ENCODE results near the gene GNS.

GNS gene

GRCh38 chr12:64756376-64756775 is 2.8 kb downstream of the GNS start:
- Mint-ChIP-seq H3K27me3 (no peaks in the 10 kb centered on the region), H3K36me3 (peaks cover 4% of the 10 kb centered on the region), H3K9me3 (no peaks in the 10 kb centered on the region), H3K4me1 (peaks cover 30% of the 10 kb centered on the region), H3K4me3 (no peak overlapping the region), H3K27ac (no peak overlapping the region)
- ATAC-seq (ENCODE audit: low read depth) (no peak), DNase-seq (ENCODE audit: low spot score in 2 of 2) (no peak)

- DNase-seq (ENCODE audit: low spot score in 2 of 2): no peak
- ATAC-seq (ENCODE audit: low read depth): no peak
- Mint-ChIP-seq H3K9me3 (no peaks in the 10 kb centered on the region), H3K4me1 (peaks cover 18% of the 10 kb centered on the region), H3K27ac (peak overlapping the region; percentile 52), H3K27me3 (no peaks in the 10 kb centered on the region), H3K36me3 (peaks cover 10% of the 10 kb centered on the region), H3K4me3 (no peak overlapping the region)
Observed at GRCh38 chr12:64753427-64753826, 5.8 kb downstream of the GNS start.

GRCh38 chr12:64752833-64753238 is 6.4 kb downstream of the GNS start:
- no peak for ATAC-seq (ENCODE audit: low read depth)
- Mint-ChIP-seq H3K36me3 (peaks cover 10% of the 10 kb centered on the region), H3K4me3 (no peak overlapping the region), H3K9me3 (no peaks in the 10 kb centered on the region), H3K4me1 (peaks cover 15% of the 10 kb centered on the region), H3K27me3 (no peaks in the 10 kb centered on the region), H3K27ac (no peak overlapping the region)
- DNase-seq (ENCODE audit: low spot score in 2 of 2): no peak

GRCh38 chr12:64752032-64752431 is 7.2 kb downstream of the GNS start:
- DNase-seq (ENCODE audit: low spot score in 2 of 2) (no peak), ATAC-seq (ENCODE audit: low read depth) (no peak)
- H3K36me3 Mint-ChIP-seq: peaks cover 14% of the 10 kb centered on the region
- H3K27me3 Mint-ChIP-seq: no peaks in the 10 kb centered on the region
- H3K27ac Mint-ChIP-seq: no peak overlapping the region
- peaks cover 9% of the 10 kb centered on the region for H3K4me1 Mint-ChIP-seq
- no peak overlapping the region for H3K4me3 Mint-ChIP-seq
- H3K9me3 Mint-ChIP-seq: no peaks in the 10 kb centered on the region

GRCh38 chr12:64749461-64750200 is 9.6 kb downstream of the GNS start:
- H3K4me1 Mint-ChIP-seq: peaks cover 5% of the 10 kb centered on the region
- ATAC-seq (ENCODE audit: low read depth): no peak
- no peaks in the 10 kb centered on the region for H3K9me3 Mint-ChIP-seq
- DNase-seq (ENCODE audit: low spot score in 2 of 2): no peak
- H3K27me3 Mint-ChIP-seq: no peaks in the 10 kb centered on the region
- no peak overlapping the region for H3K4me3 Mint-ChIP-seq
- peaks cover 19% of the 10 kb centered on the region for H3K36me3 Mint-ChIP-seq
- H3K27ac Mint-ChIP-seq: no peak overlapping the region

- ATAC-seq (ENCODE audit: low read depth) (no peak), DNase-seq (ENCODE audit: low spot score in 2 of 2) (no peak)
- H3K27ac Mint-ChIP-seq: no peak overlapping the region
- no peaks in the 10 kb centered on the region for H3K27me3 Mint-ChIP-seq
- no peaks in the 10 kb centered on the region for H3K9me3 Mint-ChIP-seq
- H3K4me3 Mint-ChIP-seq: no peak overlapping the region
- H3K4me1 Mint-ChIP-seq: no peaks in the 10 kb centered on the region
- peaks cover 20% of the 10 kb centered on the region for H3K36me3 Mint-ChIP-seq
Observed at GRCh38 chr12:64747695-64748094, 11.5 kb downstream of the GNS start.

- Mint-ChIP-seq H3K36me3 (peaks cover 21% of the 10 kb centered on the region), H3K27me3 (no peaks in the 10 kb centered on the region), H3K4me1 (no peaks in the 10 kb centered on the region), H3K9me3 (no peaks in the 10 kb centered on the region), H3K27ac (no peak overlapping the region), H3K4me3 (no peak overlapping the region)
- no peak for DNase-seq (ENCODE audit: low spot score in 2 of 2)
- no peak for ATAC-seq (ENCODE audit: low read depth)
Observed at GRCh38 chr12:64746663-64747062, 12.5 kb downstream of the GNS start.

- Mint-ChIP-seq H3K27me3 (no peaks in the 10 kb centered on the region), H3K4me1 (no peaks in the 10 kb centered on the region), H3K9me3 (no peaks in the 10 kb centered on the region), H3K27ac (no peak overlapping the region), H3K4me3 (no peak overlapping the region), H3K36me3 (peaks cover 25% of the 10 kb centered on the region)
- ATAC-seq (ENCODE audit: low read depth): no peak
- no peak for DNase-seq (ENCODE audit: low spot score in 2 of 2)
Observed at GRCh38 chr12:64745980-64746379, 13.2 kb downstream of the GNS start.

GRCh38 chr12:64745259-64745807 is 13.9 kb downstream of the GNS start:
- Mint-ChIP-seq H3K4me3 (no peak overlapping the region), H3K36me3 (peaks cover 28% of the 10 kb centered on the region)

GRCh38 chr12:64744422-64745258 is 14.6 kb downstream of the GNS start:
- Mint-ChIP-seq H3K27me3 (no peaks in the 10 kb centered on the region), H3K4me3 (no peak overlapping the region), H3K9me3 (no peaks in the 10 kb centered on the region), H3K36me3 (peaks cover 31% of the 10 kb centered on the region), H3K27ac (no peak overlapping the region), H3K4me1 (no peaks in the 10 kb centered on the region)
- DNase-seq (ENCODE audit: low spot score in 2 of 2): no peak
- no peak for ATAC-seq (ENCODE audit: low read depth)

More at GRCh38 chr12:64745259-64745807, 13.9 kb downstream of the GNS start:
- Mint-ChIP-seq H3K27me3 (no peaks in the 10 kb centered on the region), H3K9me3 (no peaks in the 10 kb centered on the region), H3K4me1 (no peaks in the 10 kb centered on the region), H3K27ac (no peak overlapping the region)
- DNase-seq (ENCODE audit: low spot score in 2 of 2): no peak
- no peak for ATAC-seq (ENCODE audit: low read depth)

- no peaks in the 10 kb centered on the region for H3K4me1 Mint-ChIP-seq
- ATAC-seq (ENCODE audit: low read depth) (no peak), DNase-seq (ENCODE audit: low spot score in 2 of 2) (no peak)
- no peak overlapping the region for H3K27ac Mint-ChIP-seq
- H3K9me3 Mint-ChIP-seq: no peaks in the 10 kb centered on the region
- H3K27me3 Mint-ChIP-seq: no peaks in the 10 kb centered on the region
- H3K36me3 Mint-ChIP-seq: peaks cover 38% of the 10 kb centered on the region
- H3K4me3 Mint-ChIP-seq: no peak overlapping the region
Observed at GRCh38 chr12:64743206-64743605, 16.0 kb downstream of the GNS start.

GRCh38 chr12:64742416-64742815 is 16.8 kb downstream of the GNS start:
- H3K36me3 Mint-ChIP-seq: peaks cover 41% of the 10 kb centered on the region
- ATAC-seq (ENCODE audit: low read depth) (no peak), DNase-seq (ENCODE audit: low spot score in 2 of 2) (no peak)
- H3K9me3 Mint-ChIP-seq: no peaks in the 10 kb centered on the region
- H3K27ac Mint-ChIP-seq: no peak overlapping the region
- no peaks in the 10 kb centered on the region for H3K4me1 Mint-ChIP-seq
- H3K4me3 Mint-ChIP-seq: no peak overlapping the region
- H3K27me3 Mint-ChIP-seq: no peaks in the 10 kb centered on the region

- H3K27ac Mint-ChIP-seq: peak overlapping the region; percentile 55
- no peaks in the 10 kb centered on the region for H3K27me3 Mint-ChIP-seq
- no peak for ATAC-seq (ENCODE audit: low read depth)
- H3K4me3 Mint-ChIP-seq: no peak overlapping the region
- H3K9me3 Mint-ChIP-seq: no peaks in the 10 kb centered on the region
- H3K4me1 Mint-ChIP-seq: no peaks in the 10 kb centered on the region
- DNase-seq (ENCODE audit: low spot score in 2 of 2): no peak
- H3K36me3 Mint-ChIP-seq: peaks cover 46% of the 10 kb centered on the region
Observed at GRCh38 chr12:64740646-64741045, 18.6 kb downstream of the GNS start.

- H3K27me3 Mint-ChIP-seq: no peaks in the 10 kb centered on the region
- no peak overlapping the region for H3K27ac Mint-ChIP-seq
- peaks cover 43% of the 10 kb centered on the region for H3K36me3 Mint-ChIP-seq
- H3K4me1 Mint-ChIP-seq: no peaks in the 10 kb centered on the region
- DNase-seq (ENCODE audit: low spot score in 2 of 2) (no peak), ATAC-seq (ENCODE audit: low read depth) (no peak)
- H3K4me3 Mint-ChIP-seq: no peak overlapping the region
- H3K9me3 Mint-ChIP-seq: no peaks in the 10 kb centered on the region
Observed at GRCh38 chr12:64739778-64740177, 19.4 kb downstream of the GNS start.
